Heart right ventricle (tissue), 16 donors: ENCODE data around the gene WBP2NL. TPM values are rescaled to one million over a fixed set of nuclear protein-coding genes. Genes with fewer than 3 reads are reported as not detected.
"Not testable (repeated sequence)": the region's sequence is repeated elsewhere in the genome, so short reads cannot be mapped to it uniquely, and the experiment has no call there.

Experiments used
- ATAC-seq, 8 donors: fragments of 200-7000 bp; cut with Tn5 transposase; one replicate each; pipeline ENCODE4 v1.9.1; 2020; ENCODE audit warnings: mild to moderate bottlenecking in 8 of 8, moderate library complexity in 8 of 8, moderate number of reproducible peaks in 1 of 8
- DNase-seq, 2 donors: peaks; one replicate each; pipeline ENCODE4 v3.0.0-alpha.2; 2020
- H3K27ac ChIP-seq, 10 donors: fragments of 200-600 bp; sonication (generic) in 2 of 10; one replicate each; pipeline versions ENCODE4 v1.5.0 to v1.8.0; 2020 to 2022; ENCODE audit warnings: mild to moderate bottlenecking in 3 of 10
- H3K27me3 ChIP-seq, 7 donors: fragments of 200-600 bp; one replicate each; pipeline ENCODE4 v1.8.0; 2021 to 2022; ENCODE audit warnings: mild to moderate bottlenecking in 2 of 7
- H3K36me3 ChIP-seq, 9 donors: fragments of 200-600 bp; sonication (generic) in 1 of 9; one replicate each; pipeline versions ENCODE4 v1.5.0 to v1.8.0; 2020 to 2022; ENCODE audit warnings: mild to moderate bottlenecking in 2 of 9
- H3K4me1 ChIP-seq, 9 donors: fragments of 200-600 bp; sonication (generic) in 1 of 9; one replicate each; pipeline versions ENCODE4 v1.5.0 to v1.8.0; 2020 to 2022; ENCODE audit warnings: mild to moderate bottlenecking in 4 of 9
- H3K4me3 ChIP-seq, 10 donors: fragments of 200-600 bp; sonication (generic) in 2 of 10; one replicate each; pipeline versions ENCODE4 v1.5.0 to v1.8.0; 2020 to 2022; ENCODE audit warnings: mild to moderate bottlenecking in 7 of 10, moderate library complexity in 2 of 10
- H3K9me3 ChIP-seq, 11 donors: fragments of 200-600 bp in 10 of 11; sonication (generic) in 2 of 11; one replicate each; pipeline versions ENCODE4 v1.5.0 to v1.8.0; 2013 to 2022; ENCODE audit warnings: mild to moderate bottlenecking in 2 of 11, control low read depth in 1 of 11, moderate library complexity in 1 of 11
- WGBS, 2 donors: extraction: QIAGEN DNeasy Blood & Tissue Kit; methylation state at CpG; one replicate each; pipeline ENCODE4 v1.1.7; 2013; ENCODE audit warnings: inconsistent platforms in 1 of 2; 5-methylcytosine and 5-hydroxymethylcytosine counted together
- intact Hi-C, 10 donors: fragments of 100-400 bp; cut with DNase I; formaldehyde crosslinking; loops; one replicate each; pipeline versions ENCODE4 v1.11.1 to v1.14.2; 2022
- polyA plus RNA-seq, 2 donors: library from polyadenylated mRNA; stranded (reverse); fragments of 200-250 nt; gene quantifications; one replicate each; pipeline ENCODE4 v1.2.3, GENCODE V29; 2013
- total RNA-seq, 10 donors: library from RNA; stranded (reverse); fragmentation: NEBNext Ultra II Directional in 3 of 10; extraction: Animal tissue kit (Norgen Biotek cat#: 25700) in 3 of 10; gene quantifications; one replicate each; pipeline versions ENCODE4 v1.2.1 to v1.2.4, GENCODE V29; 2021 to 2023
- TF ChIP-seq, protein P1 (sequence below), 9 donors: fragments of 200-600 bp; sonication (generic) in 2 of 9; IDR thresholded peaks; one replicate each; pipeline versions ENCODE4 v1.5.0 to v1.8.0; 2021 to 2022; ENCODE audit warnings: antibody characterized with exemption in 9 of 9, mild to moderate bottlenecking in 5 of 9, moderate library complexity in 1 of 9
- donor health status: Arrhythmogenic right ventricular cardiomyopathy.
- donor health status: ischemic (EF 13 %, LVEDD 7.1; RV severe dilation, severe dysfunction).
- donor health status: healthy with polysubstance abuse.
- donor health status: DM: no; HTN: yes; CAD: no.
- donor health status: DM: no; HTN: no; CAD: no.
- donor health status: ischemic (EF 25% LVEDD 6.9; RV normal size, moderate dysfunction).
- donor health status: ischemic (EF 25% LVEDD 5.7; RV mildly dilated, moderate dysfunction).
- donor health status: healthy.
- donor health status: DM: yes; HTN: yes; CAD: no.
- donor health status: Ischemic cardiomyopathy.
- donor health status: ischemic (EF 35%, LVEDD 5.7; RV mildly dilated, moderate dysfunction).
- donor health status: nonischemic (EF 11% LVEDD 7.7; RV severe dilation, severe dysfunction).
- donor health status: DM: yes; HTN: yes; CAD: no.
- donor health status: PGD.
- donor health status: ischemic (EF 29% LVEDD 5.4; RV normal size, mild dysfunction).
- donor health status: nonischemic (EF 23%, LVEDD 6.1; RV moderate dilation, normal function).

The WBP2NL gene
- total and polyA plus RNA-seq, 12 donors, result 0.09 to 0.81 (median 0.21) TPM; not detected in 5

DNA sequence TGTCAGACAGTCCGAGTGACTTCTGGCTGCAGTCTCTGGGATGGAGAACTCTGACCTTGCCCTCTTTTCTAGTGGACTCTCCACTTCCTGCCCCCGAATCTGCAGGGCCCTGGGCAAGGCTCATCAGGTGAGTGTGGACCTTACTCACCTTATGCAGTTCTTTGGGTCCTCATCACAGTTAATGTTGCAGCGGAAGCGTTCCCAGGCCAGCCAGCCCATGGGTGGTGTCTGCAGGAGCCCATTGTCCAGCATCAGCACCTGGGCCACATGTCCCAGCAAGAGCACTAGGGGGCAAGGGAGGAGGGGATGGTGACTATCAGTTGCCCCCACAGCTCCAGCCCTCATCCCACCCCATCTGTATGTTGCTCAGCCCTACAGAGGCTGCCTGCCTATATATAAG, 69.7 kb downstream of the WBP2NL start:
- ATAC-seq (no peak), DNase-seq (no peak)
- TF ChIP-seq, protein P1, sequence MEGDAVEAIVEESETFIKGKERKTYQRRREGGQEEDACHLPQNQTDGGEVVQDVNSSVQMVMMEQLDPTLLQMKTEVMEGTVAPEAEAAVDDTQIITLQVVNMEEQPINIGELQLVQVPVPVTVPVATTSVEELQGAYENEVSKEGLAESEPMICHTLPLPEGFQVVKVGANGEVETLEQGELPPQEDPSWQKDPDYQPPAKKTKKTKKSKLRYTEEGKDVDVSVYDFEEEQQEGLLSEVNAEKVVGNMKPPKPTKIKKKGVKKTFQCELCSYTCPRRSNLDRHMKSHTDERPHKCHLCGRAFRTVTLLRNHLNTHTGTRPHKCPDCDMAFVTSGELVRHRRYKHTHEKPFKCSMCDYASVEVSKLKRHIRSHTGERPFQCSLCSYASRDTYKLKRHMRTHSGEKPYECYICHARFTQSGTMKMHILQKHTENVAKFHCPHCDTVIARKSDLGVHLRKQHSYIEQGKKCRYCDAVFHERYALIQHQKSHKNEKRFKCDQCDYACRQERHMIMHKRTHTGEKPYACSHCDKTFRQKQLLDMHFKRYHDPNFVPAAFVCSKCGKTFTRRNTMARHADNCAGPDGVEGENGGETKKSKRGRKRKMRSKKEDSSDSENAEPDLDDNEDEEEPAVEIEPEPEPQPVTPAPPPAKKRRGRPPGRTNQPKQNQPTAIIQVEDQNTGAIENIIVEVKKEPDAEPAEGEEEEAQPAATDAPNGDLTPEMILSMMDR (IDR thresholded peaks at IDR 0.05), result no peak
- 93 to 95% methylated on average over 4 of the region's 4 CpGs for WGBS, 2 donors
- H3K27me3 ChIP-seq, result no peaks in the 10 kb centered on the region
- H3K9me3 ChIP-seq, result no peaks in the 10 kb centered on the region
- H3K4me3 ChIP-seq, result no peak overlapping the region
- H3K27ac ChIP-seq, result no peak overlapping the region
- H3K36me3 ChIP-seq, result peaks cover 0 to 51% (median 17%) of the 10 kb centered on the region in 9 donors
- H3K4me1 ChIP-seq, result peaks cover 5 to 36% (median 21%) of the 10 kb centered on the region in 9 donors
- intact Hi-C loops, result no loop called here

DNA sequence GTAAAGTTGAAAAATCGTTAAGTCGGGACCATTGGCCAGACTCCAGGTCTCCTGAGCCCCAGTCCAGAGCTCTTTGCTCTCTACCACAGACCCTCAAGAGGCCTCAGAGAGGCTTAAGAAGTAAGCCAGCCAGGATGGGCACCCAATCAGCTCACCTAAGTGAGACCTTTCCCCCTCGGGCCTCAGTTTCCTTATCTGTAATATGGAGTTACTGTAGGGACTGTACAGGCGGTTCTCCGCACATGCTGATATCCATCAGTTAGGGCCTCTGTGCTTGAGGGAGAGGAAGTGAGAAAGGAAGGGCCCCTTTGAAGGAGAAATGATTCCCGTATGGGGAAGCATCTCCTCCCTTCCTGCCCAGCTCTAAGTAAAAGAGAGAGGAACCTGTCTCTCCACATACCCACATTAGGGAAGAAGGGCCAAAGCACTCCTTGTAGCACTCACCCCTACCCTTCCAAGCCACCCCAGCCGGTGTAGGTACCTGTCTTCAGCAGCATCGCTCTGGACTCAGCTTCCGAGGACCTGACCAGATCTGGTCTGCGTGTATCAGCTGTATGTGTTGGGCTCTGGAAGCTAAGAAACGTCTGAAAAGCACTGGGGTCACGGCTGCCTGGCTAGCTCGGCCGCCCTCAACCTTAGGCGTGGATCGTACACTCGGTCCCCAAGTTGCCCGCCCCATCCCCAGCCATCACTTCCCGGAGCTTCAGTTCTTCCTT, 71.4 kb downstream of the WBP2NL start:
- Histone ChIP-seq H3K27ac (peak overlapping the region; percentile 25 to 96 (median 86)), H3K27me3 (no peaks in the 10 kb centered on the region), H3K36me3 (peaks cover 0 to 36% (median 12%) of the 10 kb centered on the region in 9 donors), H3K4me3 (peak overlapping the region; percentile 38 to 87 (median 62)), H3K9me3 (no peaks in the 10 kb centered on the region), H3K4me1 (peaks cover 9 to 53% (median 33%) of the 10 kb centered on the region in 9 donors)
- intact Hi-C loops, result loop anchor here in 4 of 10 donors (5.0 to 10.0 kb wide), 3 partner anchors 235 to 482 kb away; partner anchors contain the start of genes SREBF2 (in 2 of the 4), MEI1 (in 1 of the 4) and SERHL2 (in 1 of the 4)
- no peak for DNase-seq
- ATAC-seq, result peak; percentile 1 to 34 (median 6)
- 17 to 19% methylated on average over 19 of the region's 19 CpGs for WGBS, 2 donors
- TF ChIP-seq, protein P1 (IDR thresholded peaks at IDR 0.05), result no peak

DNA sequence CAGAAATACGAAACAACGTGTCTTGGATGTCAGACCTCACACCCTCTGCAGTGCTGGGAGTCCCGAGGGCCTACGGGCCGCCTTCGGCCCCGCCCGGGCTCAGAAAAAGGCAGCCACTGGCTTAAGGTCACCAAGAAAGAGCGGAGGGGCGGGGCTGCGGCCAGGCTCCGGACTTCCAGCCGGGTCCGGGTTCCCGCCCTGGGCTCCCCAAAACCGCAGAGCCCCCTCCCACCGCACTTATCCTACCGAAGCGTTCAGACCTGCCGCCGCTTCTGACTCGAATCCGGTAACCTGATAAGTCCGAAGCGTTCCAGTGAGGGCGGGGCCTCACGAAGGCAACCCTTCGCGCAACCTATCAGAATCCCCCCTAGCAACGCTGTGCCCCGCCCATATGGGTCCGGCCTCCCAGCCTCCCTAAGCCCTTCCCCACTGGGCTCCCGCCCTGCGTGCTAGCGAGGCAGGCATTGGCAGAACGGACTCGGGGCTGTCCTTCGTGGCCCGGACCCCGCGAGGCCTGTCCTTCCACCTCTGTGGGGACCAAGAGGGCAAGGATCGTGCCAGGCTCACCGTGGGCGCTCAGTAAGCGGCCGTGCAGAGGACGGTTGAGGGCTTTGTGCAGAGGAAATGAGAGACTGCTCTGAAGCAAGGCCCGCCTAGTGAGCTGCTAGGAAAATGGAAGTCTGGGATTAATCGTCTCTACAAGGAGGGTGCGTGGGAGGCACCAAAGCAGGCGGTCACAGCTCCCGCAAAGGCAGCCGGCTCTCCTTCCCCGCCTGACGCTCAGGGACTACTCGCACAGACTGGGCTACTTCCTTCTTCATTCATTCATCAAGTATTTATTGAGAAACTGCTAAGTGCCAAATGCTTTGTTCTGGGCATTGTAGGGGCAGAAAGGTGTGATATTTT, 72.2 kb downstream of the WBP2NL start, which contains the start of gene NAGA:
TSS of gene NAGA (minus strand) at position 296 of the 906 bp plus-strand sequence. CDS start 515 bp downstream, outside the sequence.
- H3K4me1 ChIP-seq, result peaks cover 9 to 60% (median 35%) of the 10 kb centered on the region in 9 donors
- 1% methylated on average over 56 of the region's 56 CpGs for WGBS, 2 donors
- TF ChIP-seq, protein P1 (IDR thresholded peaks at IDR 0.05), result no peak
- ATAC-seq, result peak; percentile 94 to 98 (median 97)
- DNase-seq, result peak; percentile 95 to 97
- peaks cover 0 to 29% (median 4%) of the 10 kb centered on the region in 9 donors for H3K36me3 ChIP-seq
- intact Hi-C loops, result loop anchor here in 4 of 10 donors (1.0 to 10.0 kb wide), 4 partner anchors 20 to 482 kb away; partner anchors contain the start of genes SREBF2 (in 2 of the 4), MEI1 (in 1 of the 4), NDUFA6 (in 1 of the 4) and SERHL2 (in 1 of the 4)
- peak within 1 kb of the TSS; percentile 38 to 87 (median 62) for H3K4me3 ChIP-seq
- H3K27me3 ChIP-seq, result no peaks in the 10 kb centered on the region
- no peaks in the 10 kb centered on the region for H3K9me3 ChIP-seq
- H3K27ac ChIP-seq, result peak within 1 kb of the TSS; percentile 57 to 96 (median 86)

DNA sequence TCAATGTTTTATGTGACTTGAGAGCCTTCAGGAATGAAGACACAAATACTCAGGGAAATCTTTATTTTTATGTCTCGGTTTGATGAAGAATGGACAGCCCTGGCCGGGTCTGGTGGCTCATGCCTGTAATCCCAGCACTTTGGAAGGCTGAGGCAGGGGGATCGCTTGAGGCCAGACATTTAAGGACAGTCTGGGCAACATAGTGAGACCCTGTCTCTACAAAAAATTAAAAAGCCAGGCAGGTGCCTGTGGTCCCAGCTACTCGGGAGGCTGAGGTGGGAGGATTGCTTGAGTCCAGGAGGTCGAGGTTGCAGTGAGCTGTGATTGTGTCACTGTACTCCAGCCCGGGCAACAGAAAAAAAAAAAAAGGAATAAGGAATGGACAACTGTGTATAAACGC, 72.9 kb downstream of the WBP2NL start:
- not testable (repeated sequence) for H3K9me3 ChIP-seq, ATAC-seq, H3K27me3 ChIP-seq, DNase-seq
- Histone ChIP-seq H3K36me3 (peaks cover 0 to 29% (median 0%) of the 10 kb centered on the region in 9 donors), H3K4me1 (peaks cover 9 to 60% (median 35%) of the 10 kb centered on the region in 9 donors), H3K4me3 (peak overlapping the region in 9 of 10 donors; percentile 52 to 87 (median 63)), H3K27ac (peak overlapping the region in 9 of 10 donors; percentile 78 to 96 (median 87))
- intact Hi-C loops, result loop anchor here in 4 of 10 donors (1.0 to 10.0 kb wide), 4 partner anchors 19 to 481 kb away; partner anchors contain the start of genes SREBF2 (in 2 of the 4), MEI1 (in 1 of the 4), NDUFA6 (in 1 of the 4) and SERHL2 (in 1 of the 4)
- 77 to 88% methylated on average over 7 of the region's 7 CpGs for WGBS, 2 donors
